H1 (cell line): ENCODE results near the gene USP30. TPM values are rescaled to one million over a fixed set of nuclear protein-coding genes. Genes with fewer than 3 reads are reported as not detected.

Experiments
- EP300 ChIP-seq, 2 experiments: IDR thresholded peaks; 1 replicate in 1 of 2; 2 replicates in 1 of 2; pipeline ENCODE4 v1.6.1; 2011 to 2012; ENCODE audit warnings: low read depth in 2 of 2, low read length in 2 of 2, mild to moderate bottlenecking in 2 of 2, borderline replicate concordance in 1 of 2, inconsistent platforms in 1 of 2, moderate library complexity in 1 of 2
- NRF1 ChIP-seq: IDR thresholded peaks from 2 replicates; pipeline ENCODE4 v1.6.1; 2011; ENCODE audit warnings: mild to moderate bottlenecking, low read depth, low read length, improper control_type of control experiment
- POLR2A ChIP-seq, 2 experiments: IDR thresholded peaks; 1 replicate in 1 of 2; 2 replicates in 1 of 2; pipeline ENCODE4 v1.6.1; 2011; ENCODE audit warnings: low read depth in 2 of 2, low read length in 2 of 2, mild to moderate bottlenecking in 2 of 2; ENCODE audit errors: control extremely low read depth in 1 of 2
- POLR2AphosphoS5 ChIP-seq: IDR thresholded peaks from 2 replicates; pipeline ENCODE4 v1.6.1; 2011; ENCODE audit warnings: low read depth, low read length
- SAP30 ChIP-seq: fragments of 300-600 bp; sonication (generic); IDR thresholded peaks from 2 replicates; pipeline ENCODE4 v1.7.1; 2012; ENCODE audit warnings: low read length, moderate library complexity, mild to moderate bottlenecking, inconsistent platforms; ENCODE audit not compliant: insufficient read depth, insufficient replicate concordance
- SIN3A ChIP-seq, 2 experiments: IDR thresholded peaks in 1 of 2; conservative IDR thresholded peaks in 1 of 2; 2 replicates each; pipeline ENCODE4 v1.6.1; 2011 to 2012; ENCODE audit warnings: low read length in 2 of 2, improper control_type of control experiment in 1 of 2, low read depth in 1 of 2, mild to moderate bottlenecking in 1 of 2
- SIX5 ChIP-seq: IDR thresholded peaks from 2 replicates; pipeline ENCODE4 v1.6.1; 2011; ENCODE audit warnings: mild to moderate bottlenecking, low read depth, low read length
- TBP ChIP-seq: IDR thresholded peaks from 2 replicates; pipeline ENCODE4 v1.6.1; 2011; ENCODE audit warnings: low read depth, low read length, improper control_type of control experiment
- polyA plus RNA-seq, 7 experiments: library from polyadenylated mRNA; depleted of rRNA in 3 of 7; stranded (reverse) in 5 of 7; unstranded in 2 of 7; fragments of >200 nt in 5 of 7; fragments of 200-250 nt in 2 of 7; gene quantifications; 1 replicate in 5 of 7; 2 replicates in 1 of 7; 4 replicates in 1 of 7; pipeline versions ENCODE4 v1.2.1 to v1.2.3, GENCODE V29; 2011 to 2013; ENCODE audit warnings: missing spikeins in 2 of 7, mixed read lengths in 2 of 7
- total RNA-seq: library from RNA; stranded (reverse); fragmentation: NEBNext Ultra II Directional; extraction: Animal tissue kit (Norgen Biotek cat#: 25700); gene quantifications from 2 replicates; pipeline ENCODE4 v1.2.1, GENCODE V29; 2021

Gene USP30
- total and polyA plus RNA-seq, 2 of the 8 experiments (the other 6 are each of a cell fraction or from before 2014, with no cell fraction given) = 7.0 to 12.2 TPM

- no peak for TF ChIP-seq SIX5
- TF ChIP-seq SAP30 = peak; percentile 51
- peak in 1 of 2 experiments; percentile 66; a peak in 2 of 3 replicates for TF ChIP-seq POLR2A (IDR thresholded peaks at IDR 0.05; ENCODE audit: control extremely low read depth in 1 of 2, low read depth in 2 of 2, low read length in 2 of 2)
- TF ChIP-seq SIN3A (conservative IDR thresholded peaks at IDR 0.05 in 1 of 2, IDR thresholded peaks at IDR 0.05 in 1 of 2; ENCODE audit: low read depth in 1 of 2, low read length in 2 of 2) = peak; percentile 35 to 69; a peak in 3 of 4 replicates
- TF ChIP-seq EP300 (IDR thresholded peaks at IDR 0.05; ENCODE audit: borderline replicate concordance in 1 of 2, low read depth in 2 of 2, low read length in 2 of 2) = no peak
- TF ChIP-seq POLR2AphosphoS5 = peak; percentile 24; the same call in 1 of the 2 replicates
- TF ChIP-seq TBP = peak; percentile 57; the same call in 1 of the 2 replicates
- no peak for TF ChIP-seq NRF1
These were observed 45.8 kb downstream of the USP30 start (continued) for GRCh38 chr12:109098183-109098604.
